OCI-LY1 (cell line): ENCODE data around the gene PRLR.

Experiments
- H2AFZ ChIP-seq: fragments of 200-600 bp; sonication (generic), shearing (Covaris generic); 2 replicates; pipeline ENCODE4 v1.6.0; 2014; ENCODE audit warnings: antibody characterized with exemption, mild to moderate bottlenecking, low read length
- H3F3A ChIP-seq: fragments of 200-600 bp; sonication (generic), shearing (Covaris generic); 2 replicates; pipeline ENCODE4 v1.6.0; 2014; ENCODE audit warnings: mild to moderate bottlenecking, antibody characterized with exemption, low read length, moderate library complexity; ENCODE audit not compliant: insufficient read depth
- H3K27ac ChIP-seq: fragments of 200-600 bp; sonication (generic); 2 replicates; pipeline ENCODE4 v1.5.1; 2014; ENCODE audit warnings: low read length, mixed run types, mild to moderate bottlenecking, low read depth; ENCODE audit not compliant: poor library complexity, severe bottlenecking
- H3K27me3 ChIP-seq: fragments of 200-600 bp; sonication (generic); 2 replicates; pipeline ENCODE4 v1.6.0; 2014; ENCODE audit warnings: antibody characterized with exemption, mild to moderate bottlenecking, low read length, moderate library complexity; ENCODE audit not compliant: insufficient read depth
- H3K36me3 ChIP-seq: fragments of 200-600 bp; sonication (generic); 2 replicates; pipeline ENCODE4 v1.6.1; 2014; ENCODE audit warnings: mild to moderate bottlenecking, antibody characterized with exemption, low read length, moderate library complexity, mixed read lengths; ENCODE audit not compliant: insufficient read depth
- H3K4me1 ChIP-seq: fragments of 200-600 bp; sonication (generic); 2 replicates; pipeline ENCODE4 v1.5.1; 2014; ENCODE audit warnings: mild to moderate bottlenecking, low read length, moderate library complexity; ENCODE audit not compliant: insufficient read depth, severe bottlenecking
- H3K4me2 ChIP-seq: fragments of 200-600 bp; sonication (generic), shearing (Covaris generic); 2 replicates; pipeline ENCODE4 v1.6.1; 2014; ENCODE audit warnings: low read length
- H3K4me3 ChIP-seq: fragments of 200-600 bp; sonication (generic); 2 replicates; pipeline ENCODE4 v1.5.1; 2014; ENCODE audit warnings: low read length, low read depth, mild to moderate bottlenecking, mixed read lengths; ENCODE audit not compliant: poor library complexity, severe bottlenecking
- H3K79me2 ChIP-seq: fragments of 200-600 bp; shearing (Covaris generic); 2 replicates; pipeline ENCODE4 v1.6.1; 2016; ENCODE audit warnings: mixed run types, low read length, mixed read lengths; ENCODE audit not compliant: insufficient read depth
- H3K9ac ChIP-seq: fragments of 200-600 bp; sonication (generic), shearing (Covaris generic); 2 replicates; pipeline ENCODE4 v1.6.1; 2014; ENCODE audit warnings: mild to moderate bottlenecking, low read length, mixed read lengths
- H3K9me2 ChIP-seq: fragments of 200-600 bp; sonication (generic), shearing (Covaris generic); 2 replicates; pipeline ENCODE4 v1.6.1; 2014; ENCODE audit warnings: low read depth, mild to moderate bottlenecking, low read length, mixed read lengths
- H3K9me3 ChIP-seq: fragments of 200-600 bp; shearing (Covaris generic); 2 replicates; pipeline ENCODE4 v1.6.1; 2014; ENCODE audit warnings: low read length, mixed read lengths
- H4K20me1 ChIP-seq: fragments of 200-600 bp; sonication (generic), shearing (Covaris generic); 2 replicates; pipeline ENCODE4 v1.6.0; 2016; ENCODE audit warnings: mild to moderate bottlenecking, low read length; ENCODE audit not compliant: insufficient read depth
- CTCF ChIP-seq: fragments of 200-600 bp; sonication (generic), shearing (Covaris generic); IDR thresholded peaks from 2 replicates; pipeline ENCODE4 v1.5.1; 2017; ENCODE audit warnings: mild to moderate bottlenecking, antibody characterized with exemption, low read length, moderate library complexity, mixed read lengths
- EZH2 ChIP-seq: fragments of 200-600 bp; sonication (generic), shearing (Covaris generic); IDR thresholded peaks from 2 replicates; pipeline ENCODE4 v1.8.0; 2017; ENCODE audit warnings: borderline replicate concordance, mixed run types, mild to moderate bottlenecking, antibody characterized with exemption, low read length, moderate library complexity, mixed read lengths

The PRLR gene

GRCh38 chr5:35060236-35060635 is 170.1 kb downstream of the PRLR start:
- no peak overlapping the region for H3K4me3 ChIP-seq
- no peaks in the 10 kb centered on the region for H3K27me3 ChIP-seq
- no peak overlapping the region for H2AFZ ChIP-seq
- no peak overlapping the region for H3K27ac ChIP-seq
- H3K36me3 ChIP-seq, result no peaks in the 10 kb centered on the region
- no peaks in the 10 kb centered on the region for H4K20me1 ChIP-seq
- H3K4me2 ChIP-seq, result no peak overlapping the region
- H3F3A ChIP-seq, result no peaks in the 10 kb centered on the region
- no peaks in the 10 kb centered on the region for H3K79me2 ChIP-seq
- no peaks in the 10 kb centered on the region for H3K9me3 ChIP-seq
- no peak overlapping the region for H3K9ac ChIP-seq
- TF ChIP-seq EZH2 (no peak), CTCF (no peak)
- no peaks in the 10 kb centered on the region for H3K4me1 ChIP-seq
- no peaks in the 10 kb centered on the region for H3K9me2 ChIP-seq

- Histone ChIP-seq H2AFZ (no peak overlapping the region), H4K20me1 (no peaks in the 10 kb centered on the region), H3K9ac (no peak overlapping the region), H3K4me1 (no peaks in the 10 kb centered on the region), H3K79me2 (no peaks in the 10 kb centered on the region), H3K36me3 (no peaks in the 10 kb centered on the region), H3K4me3 (no peak overlapping the region), H3F3A (no peaks in the 10 kb centered on the region), H3K27me3 (no peaks in the 10 kb centered on the region), H3K27ac (no peak overlapping the region), H3K4me2 (no peak overlapping the region), H3K9me3 (no peaks in the 10 kb centered on the region), H3K9me2 (no peaks in the 10 kb centered on the region)
- TF ChIP-seq CTCF, result no peak
Measured at GRCh38 chr5:35059251-35059650, 171.0 kb downstream of the PRLR start.

GRCh38 chr5:35058374-35058788 is 171.9 kb downstream of the PRLR start:
- Histone ChIP-seq H2AFZ (no peak overlapping the region), H3K27ac (no peak overlapping the region), H3K36me3 (no peaks in the 10 kb centered on the region), H3K4me3 (no peak overlapping the region), H3K9ac (no peak overlapping the region), H3K79me2 (no peaks in the 10 kb centered on the region), H3K9me2 (no peaks in the 10 kb centered on the region), H3F3A (no peaks in the 10 kb centered on the region), H4K20me1 (no peaks in the 10 kb centered on the region), H3K9me3 (no peaks in the 10 kb centered on the region), H3K27me3 (no peaks in the 10 kb centered on the region), H3K4me2 (no peak overlapping the region), H3K4me1 (no peaks in the 10 kb centered on the region)
- TF ChIP-seq CTCF, result no peak
- TF ChIP-seq EZH2, result no peak
